ENCODE data around the gene EMP1.

GRCh38 chr12:13152756-13153155 is 43.8 kb upstream of the EMP1 start:
- TF ChIP-seq CTCF (IDR thresholded peaks at IDR 0.05) = no peak
- TF ChIP-seq POLR2A (IDR thresholded peaks at IDR 0.05) = no peak

All from lower leg skin (tissue), 3 donors.